Measurements from ENCODE around the gene COL4A2.

- TF ChIP-seq CTCF (IDR thresholded peaks at IDR 0.05; ENCODE audit: low read length) (no peak), EZH2 (optimal IDR thresholded peaks at IDR 0.05; ENCODE audit: low read depth, low read length) (no peak), EZH2phosphoT487 (IDR thresholded peaks at IDR 0.05; ENCODE audit: low read length) (no peak)
These were observed 7.7 kb upstream of the COL4A2 start for GRCh38 chr13:110299283-110299840.

Measured in MM.1S (cell line).